ENCODE results near the gene LONP1.
"Not testable (repeated sequence)": the region's sequence is repeated elsewhere in the genome, so short reads cannot be mapped to it uniquely, and the experiment has no call there.

LONP1 gene, protein sequence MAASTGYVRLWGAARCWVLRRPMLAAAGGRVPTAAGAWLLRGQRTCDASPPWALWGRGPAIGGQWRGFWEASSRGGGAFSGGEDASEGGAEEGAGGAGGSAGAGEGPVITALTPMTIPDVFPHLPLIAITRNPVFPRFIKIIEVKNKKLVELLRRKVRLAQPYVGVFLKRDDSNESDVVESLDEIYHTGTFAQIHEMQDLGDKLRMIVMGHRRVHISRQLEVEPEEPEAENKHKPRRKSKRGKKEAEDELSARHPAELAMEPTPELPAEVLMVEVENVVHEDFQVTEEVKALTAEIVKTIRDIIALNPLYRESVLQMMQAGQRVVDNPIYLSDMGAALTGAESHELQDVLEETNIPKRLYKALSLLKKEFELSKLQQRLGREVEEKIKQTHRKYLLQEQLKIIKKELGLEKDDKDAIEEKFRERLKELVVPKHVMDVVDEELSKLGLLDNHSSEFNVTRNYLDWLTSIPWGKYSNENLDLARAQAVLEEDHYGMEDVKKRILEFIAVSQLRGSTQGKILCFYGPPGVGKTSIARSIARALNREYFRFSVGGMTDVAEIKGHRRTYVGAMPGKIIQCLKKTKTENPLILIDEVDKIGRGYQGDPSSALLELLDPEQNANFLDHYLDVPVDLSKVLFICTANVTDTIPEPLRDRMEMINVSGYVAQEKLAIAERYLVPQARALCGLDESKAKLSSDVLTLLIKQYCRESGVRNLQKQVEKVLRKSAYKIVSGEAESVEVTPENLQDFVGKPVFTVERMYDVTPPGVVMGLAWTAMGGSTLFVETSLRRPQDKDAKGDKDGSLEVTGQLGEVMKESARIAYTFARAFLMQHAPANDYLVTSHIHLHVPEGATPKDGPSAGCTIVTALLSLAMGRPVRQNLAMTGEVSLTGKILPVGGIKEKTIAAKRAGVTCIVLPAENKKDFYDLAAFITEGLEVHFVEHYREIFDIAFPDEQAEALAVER

DNA sequence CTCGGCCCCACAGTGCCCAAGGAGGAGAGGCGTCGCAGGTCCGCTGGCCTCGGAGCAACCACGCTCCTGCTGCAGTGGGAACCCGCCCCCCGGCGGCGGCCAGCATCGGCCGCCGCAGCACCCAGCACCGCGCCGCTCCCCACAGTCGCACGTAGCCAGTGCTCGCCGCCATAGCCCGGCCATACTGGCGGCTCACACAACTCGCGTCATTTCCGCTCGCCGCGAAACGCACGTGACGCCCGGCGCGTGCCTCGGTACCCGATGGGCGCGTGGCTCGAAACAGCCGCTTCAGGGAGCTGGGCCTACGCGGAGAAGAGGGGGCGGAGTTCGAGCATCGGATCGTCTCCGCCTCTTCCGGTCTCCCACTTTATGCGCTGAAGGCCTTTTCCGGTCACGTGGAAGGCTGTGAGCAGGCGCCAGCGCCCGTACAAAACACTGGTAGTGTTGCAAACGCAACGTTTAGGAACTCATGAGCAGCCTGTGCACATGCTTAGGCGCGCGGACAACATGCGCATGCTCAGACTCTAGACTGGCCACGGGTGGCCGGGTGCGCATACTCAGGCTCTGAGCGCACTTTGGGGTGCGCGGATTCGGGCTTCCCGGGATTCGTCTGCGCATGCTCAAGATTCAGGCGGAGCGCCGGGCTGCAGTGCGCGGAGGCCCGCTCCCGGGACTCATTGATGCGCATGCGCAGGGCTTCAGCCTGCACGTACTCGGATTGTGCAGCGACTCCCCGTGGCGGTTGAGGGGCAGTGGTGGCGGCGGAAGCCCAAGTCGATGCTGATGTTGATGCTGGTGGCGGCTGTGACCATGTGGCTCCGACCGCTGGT is at the start of gene LONP1, which contains the start of gene CATSPERD:
Gene LONP1, minus strand, starts transcription at position 186 of the 830 bp plus-strand sequence. Its CDS starts 14 bp downstream, at position 172.
Gene CATSPERD, plus strand, starts transcription at position 677 of the 830 bp plus-strand sequence. Its CDS starts 101 bp downstream, at position 778.
- DNase-seq (ENCODE audit: low read depth in 3 of 3): peak; percentile 96 to 98 (median 96)

DNA sequence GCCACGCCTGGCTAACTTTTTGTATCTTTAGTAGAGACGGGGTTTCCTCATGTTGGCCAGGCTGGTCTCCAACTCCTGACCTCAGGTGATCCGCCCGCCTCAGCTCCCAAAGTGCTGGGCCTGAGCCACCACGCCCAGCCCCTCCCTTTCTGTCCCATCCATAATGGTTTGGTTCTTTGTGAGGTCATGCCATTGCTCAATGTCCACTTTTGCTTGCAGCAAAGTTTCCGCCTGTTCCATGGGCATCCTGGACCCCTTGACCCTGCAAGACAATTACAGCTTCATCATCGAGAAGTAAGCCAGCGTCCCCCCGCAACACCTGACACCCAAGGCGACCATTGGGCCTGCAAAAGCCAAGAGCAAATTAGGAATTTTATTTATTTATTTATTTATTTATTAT is 48.0 kb upstream of the LONP1 start:
- no peak for DNase-seq (ENCODE audit: low read depth in 3 of 3)

DNA sequence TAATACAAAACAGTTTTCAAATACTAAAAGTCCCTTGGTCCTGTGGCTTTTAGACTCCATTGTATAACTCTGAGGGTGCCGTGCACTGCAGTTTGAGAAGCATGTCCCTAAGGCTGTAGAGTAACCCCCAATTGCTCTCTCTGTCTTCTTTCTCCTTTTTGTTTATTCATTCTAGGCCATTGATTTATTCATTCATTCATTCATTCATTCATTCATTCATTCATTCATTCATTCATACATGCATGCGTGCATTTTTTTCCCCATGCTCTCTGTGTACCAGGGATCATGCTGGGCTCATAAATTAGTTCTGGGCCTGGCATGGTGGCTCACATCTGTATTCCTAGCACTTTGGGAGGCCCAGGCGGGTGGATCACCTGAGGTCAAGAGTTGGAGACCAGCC is 45.3 kb upstream of the LONP1 start:
- no peak for DNase-seq (ENCODE audit: low read depth in 3 of 3)

DNA sequence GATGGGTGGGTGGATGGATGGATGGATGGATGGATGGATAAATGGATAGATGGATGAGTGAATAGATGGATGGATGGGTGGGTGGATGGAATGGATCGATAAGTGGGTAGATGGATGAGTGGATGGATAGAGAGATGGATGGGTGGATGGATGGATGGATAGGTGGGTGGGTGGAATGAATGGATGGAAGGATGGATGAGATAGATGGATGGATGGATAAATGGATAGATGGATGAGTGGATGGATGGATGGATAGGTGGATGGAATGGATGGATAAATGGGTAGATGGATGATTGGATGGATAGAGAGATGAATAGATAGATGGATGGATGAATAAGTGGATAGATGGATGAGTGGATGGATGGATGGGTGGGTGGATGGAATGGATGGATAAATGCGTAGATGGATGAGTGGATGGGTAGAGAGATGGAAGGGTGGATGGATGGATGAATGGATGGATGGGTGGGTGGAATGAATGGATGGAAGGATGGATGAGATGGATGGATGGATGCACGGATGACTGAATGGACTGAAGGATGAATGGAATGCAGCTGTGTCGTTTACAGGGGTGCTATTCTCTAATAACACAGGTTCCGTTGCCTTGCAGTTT is 42.8 kb upstream of the LONP1 start:
- no peak for DNase-seq (ENCODE audit: low read depth in 3 of 3)

DNA sequence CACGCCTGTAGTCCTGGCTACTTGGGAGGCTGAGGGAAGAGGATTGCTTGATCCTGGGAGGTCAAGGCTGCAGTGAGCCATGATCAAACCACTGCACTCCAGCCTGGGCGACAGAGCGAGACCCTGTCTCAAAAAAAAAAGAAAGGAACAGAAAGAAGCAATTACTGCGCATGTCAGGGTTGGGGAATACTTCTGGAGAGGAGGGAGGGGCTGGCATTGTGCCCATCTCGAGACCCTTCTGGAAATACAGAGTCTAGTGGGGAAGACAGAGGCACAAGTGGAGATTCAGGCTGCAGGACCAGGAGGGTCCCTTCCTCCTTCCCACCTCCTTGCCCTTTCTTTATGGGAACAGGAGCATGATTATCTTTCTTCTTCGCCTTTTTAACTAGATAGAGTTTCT is 33.8 kb upstream of the LONP1 start:
- DNase-seq (ENCODE audit: low read depth in 3 of 3): no peak

DNA sequence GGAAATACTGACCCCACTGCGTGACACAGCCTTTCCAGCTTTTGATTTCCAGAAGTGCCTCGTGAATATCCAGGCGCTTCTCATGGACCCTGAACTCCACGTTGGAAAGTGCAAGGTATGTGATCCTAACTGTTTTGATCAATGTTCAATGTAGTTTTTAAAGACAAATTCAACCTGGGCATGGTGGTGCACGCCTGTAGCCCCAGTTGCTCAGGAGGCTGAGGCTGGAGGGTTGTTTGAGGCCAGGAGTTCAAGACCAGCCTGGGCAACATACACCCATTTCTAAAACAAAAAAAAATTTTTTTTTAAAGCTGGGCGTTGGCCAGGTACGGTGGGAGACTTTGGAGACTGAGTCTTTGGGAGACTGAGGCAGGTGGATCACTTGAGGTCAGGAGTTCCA is 31.8 kb upstream of the LONP1 start:
- no peak for DNase-seq (ENCODE audit: low read depth in 3 of 3)

DNA sequence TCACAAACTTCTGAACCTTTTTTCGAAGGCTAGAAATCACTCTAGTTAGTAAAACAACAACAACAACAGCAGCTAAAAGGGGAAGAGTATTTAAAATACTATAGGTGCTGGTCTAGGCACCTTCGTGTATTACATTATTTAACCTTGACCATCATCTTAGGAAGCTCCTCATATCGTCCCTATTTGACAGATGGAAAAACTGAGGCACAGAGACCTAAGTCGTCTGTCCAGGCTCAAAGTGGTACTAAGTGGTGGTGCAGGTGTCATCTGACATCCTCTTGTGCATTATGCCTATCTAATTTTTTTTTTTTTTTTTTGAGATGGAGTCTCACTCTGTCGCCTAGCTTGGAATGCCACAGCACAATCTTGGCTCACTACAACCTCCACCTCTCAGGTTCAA is 29.6 kb upstream of the LONP1 start:
- no peak for DNase-seq (ENCODE audit: low read depth in 3 of 3)

DNA sequence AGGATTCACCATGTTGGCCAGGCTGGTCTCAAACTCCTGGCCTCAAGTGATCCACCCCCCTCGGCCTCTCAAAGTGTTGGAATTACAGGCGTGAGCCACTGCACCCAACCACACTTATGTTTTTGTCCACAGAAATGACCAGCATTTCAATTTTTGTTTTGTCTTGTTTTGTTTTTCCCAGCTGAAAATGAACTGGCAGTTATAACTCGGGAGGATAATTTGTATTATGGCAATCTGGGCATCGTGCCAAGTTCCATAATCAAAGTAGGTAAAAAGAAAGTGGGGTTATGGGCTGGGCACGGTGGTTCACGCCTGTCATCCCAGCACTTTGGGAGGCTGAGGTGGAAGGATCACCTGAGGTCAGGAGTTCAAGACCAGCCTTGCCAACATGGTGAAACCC is 29.0 kb upstream of the LONP1 start:
- not testable (repeated sequence) for DNase-seq (ENCODE audit: low read depth in 3 of 3)

DNA sequence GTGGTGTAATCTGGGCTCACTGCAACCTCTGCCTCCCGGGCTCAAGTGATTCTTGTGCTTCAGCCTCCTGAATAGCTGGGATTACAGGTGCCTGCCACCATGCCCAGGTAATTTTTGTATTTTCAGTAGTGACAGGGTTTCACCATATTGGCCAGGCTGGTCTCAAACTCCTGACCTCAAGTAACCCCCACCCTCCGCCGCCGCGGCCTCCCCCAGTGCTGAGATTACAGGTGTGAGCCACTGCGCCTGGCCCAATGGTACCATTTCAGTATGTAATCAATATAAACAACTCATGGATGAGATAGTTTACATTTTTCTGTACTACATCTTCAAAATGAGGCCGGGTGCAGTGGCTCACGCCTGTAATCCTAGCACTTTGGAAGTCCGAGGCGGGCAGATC is 25.1 kb upstream of the LONP1 start:
- not testable (repeated sequence) for DNase-seq (ENCODE audit: low read depth in 3 of 3)

DNA sequence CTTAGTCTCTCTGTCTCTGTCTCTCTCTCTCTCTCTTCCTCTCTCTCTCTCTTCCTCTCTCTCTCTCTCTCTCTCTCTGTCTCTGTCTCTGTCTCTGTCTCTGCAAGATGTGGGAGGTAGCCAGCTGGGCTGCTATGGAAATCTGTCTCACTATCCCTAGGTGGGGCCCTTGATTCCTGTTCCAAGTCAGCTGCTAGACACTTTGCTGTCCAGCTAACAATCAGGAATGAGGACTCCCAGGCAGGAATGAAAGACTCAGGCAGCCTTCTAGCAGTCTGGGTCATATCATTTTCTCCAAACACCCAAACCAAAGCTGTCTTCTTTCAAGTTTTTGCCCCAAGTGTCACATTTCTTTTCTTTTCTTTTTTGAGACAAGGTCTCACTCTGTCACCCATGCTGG is 23.7 kb upstream of the LONP1 start:
- DNase-seq (ENCODE audit: low read depth in 3 of 3): no peak

DNA sequence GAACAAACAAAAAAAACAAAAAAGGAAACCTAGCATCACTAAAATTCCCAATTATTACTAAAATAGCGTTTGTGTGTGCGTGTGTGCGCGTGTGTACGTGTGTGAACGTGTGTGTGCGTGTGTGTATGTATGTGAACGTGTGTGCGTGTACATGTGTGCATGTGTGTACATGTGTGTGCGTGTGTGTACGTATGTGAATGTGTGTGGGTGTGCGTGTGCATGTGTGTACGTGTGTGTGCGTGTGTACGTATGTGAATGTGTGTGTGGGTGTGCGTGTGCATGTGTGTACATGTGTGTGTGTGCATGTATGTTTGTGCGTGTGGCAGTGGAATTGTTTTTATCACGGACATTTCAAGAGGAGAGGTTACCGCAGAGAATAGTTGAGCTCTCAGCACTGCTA is 22.1 kb upstream of the LONP1 start:
- DNase-seq (ENCODE audit: low read depth in 3 of 3): no peak

DNA sequence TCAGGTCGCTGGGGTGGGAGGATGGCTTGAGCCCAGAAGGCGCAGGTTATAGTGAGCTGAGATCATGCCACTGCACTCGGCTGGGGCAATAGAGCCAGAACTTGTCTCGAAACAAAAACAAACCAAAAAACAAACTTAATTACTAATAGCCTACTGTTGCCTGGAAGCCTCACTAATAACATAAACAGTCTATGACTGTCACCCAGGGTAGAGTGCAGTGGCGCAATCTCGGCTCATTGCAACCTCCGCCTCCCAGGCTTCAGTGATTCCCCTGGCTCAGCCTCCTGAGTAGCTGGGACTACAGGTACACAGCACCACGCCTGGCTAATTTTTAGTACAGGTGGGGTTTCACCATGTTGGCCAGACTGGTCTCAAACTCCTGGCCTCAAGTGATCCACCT is 18.5 kb upstream of the LONP1 start:
- DNase-seq (ENCODE audit: low read depth in 3 of 3): no peak

DNA sequence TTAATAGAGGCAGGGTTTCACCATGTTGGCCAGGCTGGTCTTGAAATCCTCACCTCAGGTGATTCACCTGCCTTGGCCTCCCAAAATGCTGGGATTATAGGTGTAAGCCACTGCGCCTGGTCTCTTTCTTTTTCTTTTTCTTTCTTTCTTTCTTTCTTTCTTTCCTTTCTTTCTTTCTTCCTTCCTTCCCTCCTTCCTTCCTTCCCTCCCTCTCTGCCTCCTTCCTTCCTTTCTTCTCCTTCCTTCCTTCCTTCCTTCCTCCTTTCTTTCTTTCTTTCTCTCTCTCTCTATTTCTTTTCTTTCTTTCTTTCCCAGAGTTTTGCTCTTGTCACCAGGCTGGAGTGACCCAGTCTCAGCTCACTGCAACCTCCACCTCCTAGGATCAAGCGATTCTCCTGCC is 13.2 kb upstream of the LONP1 start:
- not testable (repeated sequence) for DNase-seq (ENCODE audit: low read depth in 3 of 3)

DNA sequence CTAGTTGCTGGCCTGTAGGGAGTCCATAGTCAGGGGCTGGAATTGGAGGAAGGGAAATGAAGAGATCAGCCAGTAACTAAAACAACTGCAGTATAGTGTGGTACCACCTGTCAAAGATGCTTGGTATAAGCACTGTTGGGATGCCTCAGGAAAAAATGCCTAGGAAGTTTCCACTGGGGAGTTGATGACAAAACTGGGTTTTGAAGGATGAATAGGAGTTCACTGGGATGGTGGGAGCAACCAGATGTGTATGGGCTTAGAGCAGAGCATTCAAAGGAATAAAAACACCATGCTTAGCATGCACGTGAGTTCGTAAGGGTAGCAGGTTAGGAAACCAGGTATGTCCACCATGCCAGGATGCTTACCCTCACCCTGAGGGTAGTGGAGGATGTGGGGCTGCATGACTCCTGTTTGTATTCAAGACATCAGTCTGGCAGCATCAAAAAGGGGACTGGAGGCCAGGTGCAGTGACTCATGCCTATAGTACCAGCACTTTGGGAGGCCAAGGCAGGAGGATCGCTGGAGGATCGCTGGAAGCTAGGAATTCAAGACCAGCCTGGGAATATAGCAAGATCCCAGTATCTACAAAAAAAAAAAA is 7.6 kb upstream of the LONP1 start:
- no peak for DNase-seq (ENCODE audit: low read depth in 3 of 3)

DNA sequence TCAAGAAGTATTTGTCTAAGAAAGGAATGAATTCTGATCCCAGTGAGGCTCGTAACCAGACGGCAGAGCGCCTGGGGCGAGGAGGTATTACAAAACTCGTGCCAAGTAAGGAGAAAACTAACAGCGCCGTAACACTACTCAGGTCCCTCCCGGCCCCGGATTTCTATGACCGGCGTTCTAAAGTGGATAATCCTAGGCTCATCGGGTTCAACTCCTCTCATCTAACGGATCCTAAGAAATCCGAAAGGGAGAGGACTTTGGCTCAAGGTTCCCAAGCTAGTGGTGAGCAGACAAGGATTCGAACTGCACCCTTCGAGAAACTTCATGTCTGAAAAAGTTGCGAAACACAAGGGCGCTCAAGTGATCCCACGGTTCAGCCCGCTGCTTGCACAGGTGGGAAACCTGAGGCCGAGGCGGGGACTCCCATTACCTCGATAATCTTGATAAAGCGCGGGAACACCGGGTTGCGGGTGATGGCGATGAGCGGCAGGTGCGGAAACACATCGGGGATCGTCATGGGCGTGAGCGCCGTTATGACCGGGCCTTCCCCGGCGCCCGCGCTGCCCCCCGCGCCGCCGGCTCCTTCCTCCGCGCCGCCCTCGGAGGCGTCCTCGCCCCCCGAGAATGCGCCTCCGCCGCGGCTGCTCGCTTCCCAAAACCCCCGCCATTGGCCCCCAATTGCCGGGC is 529 bp downstream of the LONP1 start:
- DNase-seq (ENCODE audit: low read depth in 3 of 3): no peak

DNA sequence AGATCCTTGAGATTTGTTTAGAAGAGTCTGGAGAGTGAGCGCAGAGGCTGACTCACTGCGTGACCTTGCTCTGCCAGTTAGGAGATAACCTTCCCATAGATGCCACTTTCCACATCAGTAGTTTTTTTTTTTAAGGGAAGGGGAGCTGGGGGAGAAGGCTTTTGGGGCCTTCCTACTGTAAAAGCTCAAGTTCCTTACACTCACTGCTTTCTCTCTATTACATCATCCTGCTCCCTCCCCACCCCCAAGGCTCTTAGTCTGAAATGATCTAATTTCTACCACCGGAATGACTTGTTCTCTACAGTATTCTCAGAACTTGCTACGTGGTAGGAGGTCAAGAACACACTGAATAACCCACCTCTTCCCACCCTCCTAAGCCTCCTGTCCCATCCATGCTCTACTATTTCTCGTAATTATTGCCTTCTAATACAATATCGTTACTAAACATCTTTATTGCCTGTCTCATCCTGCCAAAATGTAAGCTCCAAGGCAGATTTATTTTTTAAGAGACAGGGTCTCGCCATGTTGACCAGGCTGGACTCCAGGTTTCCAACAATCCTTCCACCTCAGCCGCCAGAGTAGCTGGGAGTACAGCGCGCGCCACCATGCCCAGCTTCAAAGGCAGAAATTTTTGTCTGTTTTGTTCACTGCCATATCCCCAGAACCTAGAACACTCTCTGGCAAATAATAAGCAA is 1.2 kb downstream of the LONP1 start:
- peak; percentile 45 to 69 (median 52) for DNase-seq (ENCODE audit: low read depth in 3 of 3)

DNA sequence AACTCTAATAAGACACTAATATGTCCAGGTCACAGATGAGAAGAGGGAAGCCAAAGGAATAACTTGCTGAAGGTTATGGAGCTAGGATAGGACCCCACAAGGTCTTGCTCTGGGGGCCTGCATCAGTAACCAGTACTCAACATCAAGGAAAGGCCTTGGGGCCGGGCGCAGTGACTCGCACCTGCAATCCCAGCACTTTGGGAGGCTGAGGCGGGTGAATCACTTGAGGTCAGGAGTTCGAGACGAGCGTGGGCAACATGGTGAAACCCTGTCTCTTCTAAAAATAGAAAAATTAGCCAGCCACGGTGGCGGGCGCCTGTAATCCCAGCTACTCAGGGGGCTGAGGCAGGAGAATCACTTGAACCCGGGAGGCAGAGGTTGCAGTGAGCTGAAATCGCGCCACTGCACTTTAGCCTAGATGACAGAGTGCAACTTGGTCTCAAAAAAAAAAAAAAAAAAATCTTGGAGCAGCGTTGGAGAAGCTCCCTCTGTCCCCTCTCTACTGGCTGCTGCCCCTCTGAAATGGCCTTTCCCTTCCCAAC is 1.8 kb downstream of the LONP1 start:
- DNase-seq (ENCODE audit: low read depth in 3 of 3): peak; percentile 38 to 74 (median 46)

DNA sequence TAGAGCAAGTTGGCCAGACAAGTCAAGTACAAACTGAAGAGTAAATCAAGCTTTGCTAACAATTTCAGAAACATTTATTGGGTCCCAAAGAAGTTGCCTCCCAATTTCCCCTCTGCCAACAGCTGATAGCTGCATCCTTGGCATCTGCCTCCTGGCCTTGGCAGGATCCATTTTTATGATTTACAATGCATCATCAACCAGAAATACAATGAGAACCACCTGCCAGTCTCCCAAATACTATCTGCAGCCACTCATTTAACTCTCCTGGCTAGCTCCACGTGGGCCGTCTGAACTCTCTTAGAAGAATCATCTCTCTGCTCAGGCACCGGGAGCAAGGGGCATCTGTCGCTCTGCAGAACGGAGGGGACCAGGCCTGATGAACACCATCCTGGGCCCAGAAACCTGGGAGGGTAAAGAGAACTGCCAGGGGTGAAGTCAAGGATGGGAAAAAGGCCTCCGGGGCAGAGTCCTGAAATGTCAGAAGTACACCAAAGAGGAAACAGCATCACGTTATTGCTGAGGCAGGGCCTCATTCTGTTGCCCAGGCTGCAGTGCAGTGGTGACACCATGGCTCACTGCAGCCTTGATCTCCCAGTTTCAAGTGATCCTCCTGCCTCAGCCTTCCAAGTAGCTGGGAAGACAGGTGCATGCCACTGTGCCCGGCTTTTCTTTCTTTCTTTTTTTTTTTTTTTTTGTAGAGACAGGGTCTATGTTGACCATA is 2.6 kb downstream of the LONP1 start:
- no peak for DNase-seq (ENCODE audit: low read depth in 3 of 3)

DNA sequence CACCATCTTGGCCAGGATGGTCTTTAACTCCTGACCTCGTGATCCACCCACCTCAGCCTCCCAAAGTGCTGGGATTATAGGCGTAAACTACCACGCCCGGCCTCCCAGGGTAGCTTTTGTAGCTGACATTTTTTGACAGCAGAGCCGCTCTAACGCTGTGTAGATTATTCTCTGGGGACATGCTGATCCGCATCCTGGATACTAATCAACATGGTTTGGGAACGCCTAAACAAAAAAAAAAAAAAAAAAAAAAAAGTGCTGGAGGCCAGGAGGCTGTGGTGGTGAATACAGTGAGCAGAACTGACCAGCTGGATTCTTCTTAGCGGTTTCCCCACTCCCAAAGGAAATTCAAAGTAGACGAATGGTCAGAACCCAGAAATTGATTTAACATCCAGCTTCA is 5.1 kb downstream of the LONP1 start:
- no peak for DNase-seq (ENCODE audit: low read depth in 3 of 3)
